Neutrophil (primary cell): ENCODE results near the gene RAPGEF1.
A peak's percentile ranks its signal among the peaks of the same experiment; 100 is the strongest.

Experiments
- H3K27ac ChIP-seq: fragments of 200-600 bp; sonication (generic); 2 replicates; pipeline ENCODE4 v1.5.1; 2016; ENCODE audit warnings: mild to moderate bottlenecking, moderate library complexity
- H3K27me3 ChIP-seq: fragments of 200-600 bp; sonication (generic); 2 replicates; pipeline ENCODE4 v1.6.0; 2016; ENCODE audit warnings: mild to moderate bottlenecking
- H3K36me3 ChIP-seq: fragments of 200-600 bp; sonication (generic); 2 replicates; pipeline ENCODE4 v1.5.1; 2017
- H3K4me1 ChIP-seq, 2 experiments: fragments of 200-600 bp in 1 of 2; sonication (generic) in 1 of 2; 1 replicate in 1 of 2; 2 replicates in 1 of 2; pipeline versions ENCODE4 v1.5.1 to v1.6.1; 2013 to 2016; ENCODE audit warnings: low read depth in 1 of 2, low read length in 1 of 2, mild to moderate bottlenecking in 1 of 2, moderate library complexity in 1 of 2; ENCODE audit not compliant: control insufficient read depth in 1 of 2, insufficient read depth in 1 of 2
- H3K4me3 ChIP-seq, 2 experiments: fragments of 200-600 bp in 1 of 2; sonication (generic) in 1 of 2; 1 replicate in 1 of 2; 2 replicates in 1 of 2; pipeline ENCODE4 v1.5.1; 2013 to 2016; ENCODE audit warnings: low read depth in 1 of 2, low read length in 1 of 2, mild to moderate bottlenecking in 1 of 2, moderate library complexity in 1 of 2
- H3K9me3 ChIP-seq: fragments of 200-600 bp; sonication (generic); 2 replicates; pipeline ENCODE4 v1.5.1; 2016
- TF ChIP-seq, protein P1 (sequence below): fragments of 200-600 bp; sonication (generic); IDR thresholded peaks from 2 replicates; pipeline ENCODE4 v1.5.1; 2016; ENCODE audit warnings: antibody characterized with exemption

Gene RAPGEF1

DNA sequence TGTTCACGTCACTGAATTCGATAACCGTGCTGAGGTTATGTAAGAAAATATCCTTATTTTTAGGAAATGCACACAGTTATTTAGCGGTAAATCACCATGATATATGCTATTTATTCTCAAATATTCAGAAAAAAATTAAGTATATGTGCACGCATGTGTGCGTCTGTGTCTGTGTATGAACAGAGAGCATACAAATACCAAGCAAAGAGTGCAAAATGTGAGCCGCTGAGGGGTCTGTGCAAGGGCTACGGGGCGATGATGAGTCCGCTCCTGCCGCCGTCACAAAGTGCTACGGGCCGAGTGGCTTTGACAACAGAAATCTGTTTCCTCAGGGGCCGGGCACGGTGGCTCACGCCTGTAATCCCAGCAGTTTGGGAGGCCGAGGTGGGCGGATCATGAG, 201.9 kb downstream of the RAPGEF1 start:
- Histone ChIP-seq H3K4me3 (no peak overlapping the region), H3K9me3 (no peaks in the 10 kb centered on the region), H3K4me1 (no peaks in the 10 kb centered on the region), H3K27ac (no peak overlapping the region), H3K36me3 (no peaks in the 10 kb centered on the region), H3K27me3 (peaks cover 23% of the 10 kb centered on the region)
- TF ChIP-seq, protein P1, sequence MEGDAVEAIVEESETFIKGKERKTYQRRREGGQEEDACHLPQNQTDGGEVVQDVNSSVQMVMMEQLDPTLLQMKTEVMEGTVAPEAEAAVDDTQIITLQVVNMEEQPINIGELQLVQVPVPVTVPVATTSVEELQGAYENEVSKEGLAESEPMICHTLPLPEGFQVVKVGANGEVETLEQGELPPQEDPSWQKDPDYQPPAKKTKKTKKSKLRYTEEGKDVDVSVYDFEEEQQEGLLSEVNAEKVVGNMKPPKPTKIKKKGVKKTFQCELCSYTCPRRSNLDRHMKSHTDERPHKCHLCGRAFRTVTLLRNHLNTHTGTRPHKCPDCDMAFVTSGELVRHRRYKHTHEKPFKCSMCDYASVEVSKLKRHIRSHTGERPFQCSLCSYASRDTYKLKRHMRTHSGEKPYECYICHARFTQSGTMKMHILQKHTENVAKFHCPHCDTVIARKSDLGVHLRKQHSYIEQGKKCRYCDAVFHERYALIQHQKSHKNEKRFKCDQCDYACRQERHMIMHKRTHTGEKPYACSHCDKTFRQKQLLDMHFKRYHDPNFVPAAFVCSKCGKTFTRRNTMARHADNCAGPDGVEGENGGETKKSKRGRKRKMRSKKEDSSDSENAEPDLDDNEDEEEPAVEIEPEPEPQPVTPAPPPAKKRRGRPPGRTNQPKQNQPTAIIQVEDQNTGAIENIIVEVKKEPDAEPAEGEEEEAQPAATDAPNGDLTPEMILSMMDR, result no peak

DNA sequence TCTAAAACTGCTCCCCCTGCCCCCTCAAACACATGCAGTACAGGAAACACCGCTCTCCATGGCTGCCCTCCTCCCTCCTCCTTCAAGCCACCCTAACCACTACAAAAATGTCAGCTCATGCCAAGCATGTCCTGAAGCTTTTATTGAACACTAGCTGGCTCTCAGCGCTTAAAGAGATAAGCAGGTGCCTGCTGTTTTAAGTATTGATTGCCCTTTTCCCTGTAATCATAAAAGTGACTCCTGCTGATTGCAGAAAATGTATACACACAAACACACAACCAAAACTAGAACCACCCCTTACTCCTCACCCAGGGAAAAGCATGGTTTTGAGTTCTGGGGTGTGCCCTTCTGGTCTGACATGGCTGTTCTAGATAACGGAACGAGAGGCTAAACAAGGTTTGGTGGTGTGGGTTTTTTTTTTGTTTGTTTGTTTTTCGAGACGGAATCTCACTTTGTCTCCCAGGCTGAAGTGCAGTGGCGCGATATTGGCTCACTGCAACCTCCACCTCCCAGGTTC, 205.1 kb downstream of the RAPGEF1 start:
- Histone ChIP-seq H3K4me3 (no peak overlapping the region), H3K27ac (no peak overlapping the region), H3K4me1 (peaks cover 11 to 15% of the 10 kb centered on the region in 2 experiments), H3K36me3 (peaks cover 6% of the 10 kb centered on the region), H3K27me3 (peaks cover 7% of the 10 kb centered on the region), H3K9me3 (no peaks in the 10 kb centered on the region)
- TF ChIP-seq, protein P1, result no peak

DNA sequence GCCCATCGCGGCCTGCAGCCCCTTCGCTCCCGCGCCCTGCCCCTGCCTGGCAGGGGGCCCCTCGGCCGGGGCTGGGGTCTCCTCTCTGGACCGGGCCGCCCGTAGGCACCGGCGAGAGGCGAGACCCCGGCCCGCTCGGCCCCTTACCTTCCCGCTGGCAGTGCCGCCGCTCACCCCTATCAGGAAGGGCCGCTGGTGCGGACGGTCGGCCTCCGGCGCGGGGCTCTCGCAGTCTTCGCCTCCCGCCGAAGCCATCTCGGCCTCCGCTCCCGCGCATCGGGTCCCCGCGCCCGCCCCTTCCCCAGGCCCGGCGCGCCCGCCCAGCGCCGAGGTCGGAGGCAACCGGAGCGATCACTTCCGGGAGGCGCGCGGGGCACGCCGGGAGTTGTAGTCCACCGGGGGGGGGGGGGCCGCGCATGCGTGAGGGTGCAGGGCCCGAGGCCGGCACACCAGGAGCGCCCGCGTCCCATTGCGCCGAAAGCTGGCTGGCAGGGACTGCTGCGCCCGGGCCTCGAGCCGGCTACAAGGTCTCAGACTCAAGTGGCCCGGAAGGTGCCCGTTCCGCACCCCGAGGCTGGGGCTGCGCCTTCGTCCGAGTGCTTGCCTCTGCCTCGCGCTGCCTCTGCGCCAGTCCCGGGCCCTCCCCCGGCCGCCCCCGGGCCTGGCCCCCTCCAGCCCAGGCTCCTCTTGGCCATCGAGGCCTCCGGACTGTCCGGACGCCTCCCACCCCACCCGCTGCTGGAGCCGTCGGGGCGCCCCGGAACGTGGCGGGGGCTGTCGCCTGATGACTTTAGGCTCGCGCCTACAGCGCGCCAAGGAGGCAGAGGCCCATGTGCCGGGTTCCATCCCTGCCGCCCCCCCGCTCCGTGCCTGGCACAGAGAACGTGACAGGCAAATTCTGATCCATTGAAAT, 208.7 kb downstream of the RAPGEF1 start, which contains the start of gene UCK1:
TSS of gene UCK1 (minus strand) at position 344 of the 913 bp plus-strand sequence. CDS start at position 255, 89 bp downstream.
- Histone ChIP-seq H3K27me3 (peaks cover 7% of the 10 kb centered on the region), H3K36me3 (peaks cover 39% of the 10 kb centered on the region), H3K4me1 (peaks cover 11 to 15% of the 10 kb centered on the region in 2 experiments), H3K9me3 (no peaks in the 10 kb centered on the region), H3K27ac (peak within 1 kb of the TSS; percentile 66), H3K4me3 (peak within 1 kb of the TSS; percentile 72 to 97)
- TF ChIP-seq, protein P1, result no peak

DNA sequence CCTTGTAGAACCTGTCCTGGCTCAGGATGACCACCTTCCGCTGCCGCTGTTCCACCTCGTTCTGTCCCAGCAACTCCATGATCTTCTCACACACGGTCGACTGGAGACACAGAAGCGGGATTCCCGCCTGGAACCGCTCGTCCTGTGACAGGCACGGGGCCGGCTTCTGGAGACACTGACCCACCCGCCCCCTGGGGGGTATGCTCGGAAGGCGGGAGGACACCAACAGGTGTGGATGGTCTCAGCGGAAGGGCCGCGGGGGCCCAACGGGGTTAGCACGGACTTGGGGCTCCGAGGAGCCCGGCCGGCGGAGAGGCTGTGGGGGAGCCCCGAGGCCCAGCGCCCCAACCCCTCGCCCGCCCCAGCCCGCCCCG, 209.3 kb downstream of the RAPGEF1 start:
- TF ChIP-seq, protein P1, result no peak
- peak overlapping the region; percentile 72 to 97 for H3K4me3 ChIP-seq
- H3K36me3 ChIP-seq, result peaks cover 45% of the 10 kb centered on the region
- no peaks in the 10 kb centered on the region for H3K9me3 ChIP-seq
- peaks cover 4% of the 10 kb centered on the region for H3K27me3 ChIP-seq
- H3K27ac ChIP-seq, result peak overlapping the region; percentile 66
- peaks cover 11 to 15% of the 10 kb centered on the region in 2 experiments for H3K4me1 ChIP-seq

DNA sequence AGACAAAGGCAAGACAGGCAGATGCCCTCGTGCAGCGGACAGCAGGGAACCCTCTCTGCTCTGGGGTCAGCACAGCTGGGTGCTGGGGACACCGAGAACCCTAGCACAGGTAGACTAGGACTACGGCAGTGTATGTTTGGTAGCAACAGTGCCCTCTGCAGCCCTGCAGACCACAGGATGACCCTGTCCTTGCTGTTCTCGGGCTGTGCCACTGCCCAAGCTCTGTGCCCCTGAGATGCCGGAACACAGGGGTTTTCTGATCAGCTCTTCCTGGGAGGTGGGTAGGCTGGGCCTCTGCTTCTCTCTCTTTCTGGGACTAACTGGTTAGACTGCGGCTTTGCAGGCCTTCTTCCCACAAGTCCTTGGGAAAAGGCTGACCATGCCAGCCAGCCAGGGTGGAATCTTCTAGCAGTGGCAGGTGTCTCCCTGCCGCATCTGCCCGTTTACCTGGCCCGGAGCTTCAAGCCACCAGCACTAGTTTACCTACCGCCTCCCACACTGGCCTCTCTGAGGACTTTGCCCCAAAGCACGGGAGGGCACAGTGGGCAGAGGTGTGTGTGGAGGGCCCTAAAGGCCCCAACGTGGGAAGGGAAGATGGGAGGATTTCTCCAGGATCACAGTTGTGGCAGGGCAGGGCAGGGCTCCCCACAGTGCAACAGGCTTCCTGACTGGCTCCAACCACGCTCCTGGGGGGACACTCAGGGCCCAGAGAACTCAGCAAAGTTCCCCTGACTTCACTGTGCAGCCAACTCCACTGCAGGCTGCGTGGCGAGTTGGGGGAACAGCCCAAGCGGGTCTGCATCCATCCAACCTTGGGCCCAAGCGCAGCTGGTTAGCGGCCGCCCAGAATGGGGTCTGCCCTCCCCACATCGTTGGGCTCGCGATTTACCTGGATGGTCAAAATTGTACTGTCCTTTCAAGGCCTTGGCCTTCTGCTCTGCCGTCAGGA, 210.0 kb downstream of the RAPGEF1 start:
- H3K36me3 ChIP-seq, result peaks cover 52% of the 10 kb centered on the region
- no peaks in the 10 kb centered on the region for H3K9me3 ChIP-seq
- TF ChIP-seq, protein P1, result no peak
- peaks cover 11 to 15% of the 10 kb centered on the region in 2 experiments for H3K4me1 ChIP-seq
- H3K4me3 ChIP-seq, result peak overlapping the region; percentile 72 to 97
- H3K27me3 ChIP-seq, result no peaks in the 10 kb centered on the region
- H3K27ac ChIP-seq, result peak overlapping the region; percentile 66
